ENCODE data around the gene CYP2E1.
"Not testable (repeated sequence)": the region's sequence is repeated elsewhere in the genome, so short reads cannot be mapped to it uniquely, and the experiment has no call there.

DNA sequence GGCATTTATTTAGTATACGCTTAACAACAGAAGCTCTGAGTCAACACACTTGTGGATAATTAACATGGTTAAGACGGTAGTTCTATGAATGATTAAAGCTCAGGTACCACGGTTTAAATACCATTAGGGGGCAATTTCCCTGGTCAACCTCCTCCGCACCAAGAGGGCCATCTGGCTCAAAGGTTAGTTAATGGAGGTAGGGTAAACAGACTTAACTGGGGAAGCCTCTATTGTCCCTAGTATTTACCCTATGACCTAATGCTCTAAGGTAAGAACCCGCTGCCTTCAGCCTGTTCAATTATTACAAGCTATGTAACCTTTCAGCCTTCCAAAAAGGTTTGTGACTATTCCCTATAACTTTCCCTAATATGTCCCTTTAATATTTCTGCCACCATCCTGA is 8.6 kb upstream of the CYP2E1 start:
- TF ChIP-seq, protein P1, sequence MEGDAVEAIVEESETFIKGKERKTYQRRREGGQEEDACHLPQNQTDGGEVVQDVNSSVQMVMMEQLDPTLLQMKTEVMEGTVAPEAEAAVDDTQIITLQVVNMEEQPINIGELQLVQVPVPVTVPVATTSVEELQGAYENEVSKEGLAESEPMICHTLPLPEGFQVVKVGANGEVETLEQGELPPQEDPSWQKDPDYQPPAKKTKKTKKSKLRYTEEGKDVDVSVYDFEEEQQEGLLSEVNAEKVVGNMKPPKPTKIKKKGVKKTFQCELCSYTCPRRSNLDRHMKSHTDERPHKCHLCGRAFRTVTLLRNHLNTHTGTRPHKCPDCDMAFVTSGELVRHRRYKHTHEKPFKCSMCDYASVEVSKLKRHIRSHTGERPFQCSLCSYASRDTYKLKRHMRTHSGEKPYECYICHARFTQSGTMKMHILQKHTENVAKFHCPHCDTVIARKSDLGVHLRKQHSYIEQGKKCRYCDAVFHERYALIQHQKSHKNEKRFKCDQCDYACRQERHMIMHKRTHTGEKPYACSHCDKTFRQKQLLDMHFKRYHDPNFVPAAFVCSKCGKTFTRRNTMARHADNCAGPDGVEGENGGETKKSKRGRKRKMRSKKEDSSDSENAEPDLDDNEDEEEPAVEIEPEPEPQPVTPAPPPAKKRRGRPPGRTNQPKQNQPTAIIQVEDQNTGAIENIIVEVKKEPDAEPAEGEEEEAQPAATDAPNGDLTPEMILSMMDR (IDR thresholded peaks at IDR 0.05; ENCODE audit: borderline replicate concordance, extremely low read depth, low read length, poor library complexity, severe bottlenecking) = not testable (repeated sequence)
- TF ChIP-seq EZH2 (IDR thresholded peaks at IDR 0.05; ENCODE audit: borderline replicate concordance, low read depth, low read length, severe bottlenecking) = not testable (repeated sequence)
